K562 (cell line): ENCODE measurements around the gene CCR2. TPM values are rescaled to one million over a fixed set of nuclear protein-coding genes. Genes with fewer than 3 reads are reported as not detected.

Experiments used
- C11orf30 ChIP-seq: fragments of 450-650 bp; IDR thresholded peaks from 2 replicates; pipeline ENCODE4 v1.6.1; 2016; ENCODE audit warnings: low read depth, mild to moderate bottlenecking
- EZH2 ChIP-seq: IDR thresholded peaks from 2 replicates; pipeline ENCODE4 v1.6.1; 2012; ENCODE audit warnings: low read depth, mild to moderate bottlenecking, inconsistent platforms, low read length, borderline replicate concordance
- GABPB1 ChIP-seq: sonication (generic); formaldehyde crosslinking; IDR thresholded peaks from 2 replicates; pipeline ENCODE4 v1.8.0; 2022; ENCODE audit warnings: mild to moderate bottlenecking, missing genetic modification reagents
- PHF21A ChIP-seq: fragments of 450-650 bp; IDR thresholded peaks from 2 replicates; pipeline ENCODE4 v1.6.1; 2017; ENCODE audit warnings: low read depth, borderline replicate concordance
- POLR2AphosphoS5 ChIP-seq: IDR thresholded peaks from 2 replicates; pipeline ENCODE4 v1.6.1; 2011; ENCODE audit warnings: mild to moderate bottlenecking, low read depth, low read length, moderate library complexity; ENCODE audit not compliant: control insufficient read depth, insufficient read depth
- SIN3B ChIP-seq: fragments of 450-650 bp; IDR thresholded peaks from 2 replicates; pipeline ENCODE4 v1.6.1; 2017; ENCODE audit warnings: low read depth, mild to moderate bottlenecking, moderate library complexity
- TEAD1 ChIP-seq, 2 experiments: fragments of 450-650 bp in 1 of 2; sonication (generic) in 1 of 2; formaldehyde crosslinking; IDR thresholded peaks; 2 replicates each; pipeline versions ENCODE4 v1.4.0 to v1.8.0; 2020 to 2022; ENCODE audit warnings: mild to moderate bottlenecking in 2 of 2, missing genetic modification reagents in 1 of 2
- YY1 ChIP-seq, 3 experiments: IDR thresholded peaks; 2 replicates each; pipeline ENCODE4 v1.6.1; 2011; ENCODE audit warnings: low read length in 2 of 3, mild to moderate bottlenecking in 2 of 3, moderate library complexity in 2 of 3, borderline replicate concordance in 1 of 3, control low read depth in 1 of 3, low read depth in 1 of 3; ENCODE audit not compliant: insufficient read depth in 3 of 3, insufficient replicate concordance in 2 of 3, control insufficient read depth in 1 of 3, insufficient read length in 1 of 3; ENCODE audit errors: extremely low read depth in 1 of 3
- polyA plus RNA-seq, 8 experiments: library from polyadenylated mRNA; depleted of rRNA in 4 of 8; stranded (reverse) in 5 of 8; unstranded in 3 of 8; fragments of >200 nt; fragmentation: Nextera tagmentation in 2 of 8; fragmentation: Illumina TruSeq in 1 of 8; extraction: Ambion mirVana in 2 of 8; extraction: Trizol in 1 of 8; gene quantifications; 2 replicates each; pipeline versions ENCODE4 v1.2.1 to v1.2.3, GENCODE V29; 2011 to 2014; ENCODE audit warnings: inconsistent platforms in 1 of 8, missing spikeins in 1 of 8
- total RNA-seq, 7 experiments: library from RNA; depleted of rRNA in 6 of 7; stranded (reverse); fragments of >200 nt in 6 of 7; fragmentation: Illumina TruSeq in 2 of 7; extraction: Trizol in 2 of 7; gene quantifications; 2 replicates each; pipeline versions ENCODE4 v1.2.1 to v1.2.3, GENCODE V29; 2011 to 2021; ENCODE audit warnings: low replicate concordance in 1 of 7
- TF ChIP-seq, protein P1 (sequence below), 2 experiments: fragments of 450-650 bp in 1 of 2; sonication (generic) in 1 of 2; formaldehyde crosslinking in 1 of 2; IDR thresholded peaks; 2 replicates each; pipeline versions ENCODE4 v1.7.1 to v1.9.0; 2016 to 2022; ENCODE audit warnings: inconsistent platforms in 1 of 2, mild to moderate bottlenecking in 1 of 2, missing genetic modification reagents in 1 of 2
- TF ChIP-seq, protein P2 (sequence below), 2 experiments: fragments of 450-650 bp; conservative IDR thresholded peaks; 2 replicates each; pipeline ENCODE4 v1.6.1; 2017; ENCODE audit warnings: mild to moderate bottlenecking in 2 of 2, moderate library complexity in 2 of 2
- TF ChIP-seq, protein P3 (sequence below): sonication (generic); formaldehyde crosslinking; IDR thresholded peaks from 2 replicates; pipeline ENCODE4 v1.9.0; 2022; ENCODE audit warnings: mild to moderate bottlenecking, missing genetic modification reagents

CCR2 gene
- total and polyA plus RNA-seq, 9 of the 15 experiments (the other 6 are each of a cell fraction or from before 2014, with no cell fraction given): not detected

DNA sequence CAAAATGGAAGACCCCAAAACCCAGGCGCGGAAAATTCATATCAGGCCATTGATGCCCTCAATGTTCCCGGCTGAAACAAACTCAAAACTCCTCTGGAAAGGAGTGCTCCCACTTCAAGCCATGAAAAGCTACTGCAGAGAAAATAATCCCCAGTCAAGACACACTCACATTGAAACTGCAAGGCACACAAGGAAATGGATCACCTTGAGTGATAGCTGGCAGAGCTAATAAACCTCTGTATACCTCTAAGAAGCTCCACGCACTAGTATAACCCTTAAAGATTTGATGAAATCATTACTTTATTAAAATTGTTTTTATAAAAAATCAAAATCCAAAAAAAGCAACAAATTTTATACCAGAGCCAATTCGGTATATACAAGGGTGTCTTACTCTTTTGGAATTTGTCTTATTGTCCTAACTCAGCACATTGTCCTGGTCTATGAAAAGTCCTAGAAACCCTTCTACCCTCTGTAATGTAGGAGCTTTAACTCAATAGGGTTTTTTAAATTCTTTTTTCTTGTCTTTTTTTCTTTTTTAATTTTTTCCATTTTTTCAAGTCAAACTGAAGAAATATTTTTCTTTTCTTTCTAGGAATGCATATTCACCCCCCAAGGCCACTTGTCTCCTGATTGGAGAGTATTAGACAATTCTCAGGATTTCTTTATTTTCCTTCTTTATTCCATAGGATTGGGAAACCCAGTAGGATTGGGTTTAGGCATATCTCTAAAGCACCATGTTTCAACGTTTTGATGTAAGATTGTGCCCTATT lies 44.5 kb downstream of the CCR2 start (continued):
- TF ChIP-seq, protein P1, sequence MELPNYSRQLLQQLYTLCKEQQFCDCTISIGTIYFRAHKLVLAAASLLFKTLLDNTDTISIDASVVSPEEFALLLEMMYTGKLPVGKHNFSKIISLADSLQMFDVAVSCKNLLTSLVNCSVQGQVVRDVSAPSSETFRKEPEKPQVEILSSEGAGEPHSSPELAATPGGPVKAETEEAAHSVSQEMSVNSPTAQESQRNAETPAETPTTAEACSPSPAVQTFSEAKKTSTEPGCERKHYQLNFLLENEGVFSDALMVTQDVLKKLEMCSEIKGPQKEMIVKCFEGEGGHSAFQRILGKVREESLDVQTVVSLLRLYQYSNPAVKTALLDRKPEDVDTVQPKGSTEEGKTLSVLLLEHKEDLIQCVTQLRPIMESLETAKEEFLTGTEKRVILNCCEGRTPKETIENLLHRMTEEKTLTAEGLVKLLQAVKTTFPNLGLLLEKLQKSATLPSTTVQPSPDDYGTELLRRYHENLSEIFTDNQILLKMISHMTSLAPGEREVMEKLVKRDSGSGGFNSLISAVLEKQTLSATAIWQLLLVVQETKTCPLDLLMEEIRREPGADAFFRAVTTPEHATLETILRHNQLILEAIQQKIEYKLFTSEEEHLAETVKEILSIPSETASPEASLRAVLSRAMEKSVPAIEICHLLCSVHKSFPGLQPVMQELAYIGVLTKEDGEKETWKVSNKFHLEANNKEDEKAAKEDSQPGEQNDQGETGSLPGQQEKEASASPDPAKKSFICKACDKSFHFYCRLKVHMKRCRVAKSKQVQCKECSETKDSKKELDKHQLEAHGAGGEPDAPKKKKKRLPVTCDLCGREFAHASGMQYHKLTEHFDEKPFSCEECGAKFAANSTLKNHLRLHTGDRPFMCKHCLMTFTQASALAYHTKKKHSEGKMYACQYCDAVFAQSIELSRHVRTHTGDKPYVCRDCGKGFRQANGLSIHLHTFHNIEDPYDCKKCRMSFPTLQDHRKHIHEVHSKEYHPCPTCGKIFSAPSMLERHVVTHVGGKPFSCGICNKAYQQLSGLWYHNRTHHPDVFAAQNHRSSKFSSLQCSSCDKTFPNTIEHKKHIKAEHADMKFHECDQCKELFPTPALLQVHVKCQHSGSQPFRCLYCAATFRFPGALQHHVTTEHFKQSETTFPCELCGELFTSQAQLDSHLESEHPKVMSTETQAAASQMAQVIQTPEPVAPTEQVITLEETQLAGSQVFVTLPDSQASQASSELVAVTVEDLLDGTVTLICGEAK (IDR thresholded peaks at IDR 0.05): no peak
- TF ChIP-seq, protein P1 (CRISPR knock-in tag; IDR thresholded peaks at IDR 0.05): no peak
- TF ChIP-seq, protein P2, sequence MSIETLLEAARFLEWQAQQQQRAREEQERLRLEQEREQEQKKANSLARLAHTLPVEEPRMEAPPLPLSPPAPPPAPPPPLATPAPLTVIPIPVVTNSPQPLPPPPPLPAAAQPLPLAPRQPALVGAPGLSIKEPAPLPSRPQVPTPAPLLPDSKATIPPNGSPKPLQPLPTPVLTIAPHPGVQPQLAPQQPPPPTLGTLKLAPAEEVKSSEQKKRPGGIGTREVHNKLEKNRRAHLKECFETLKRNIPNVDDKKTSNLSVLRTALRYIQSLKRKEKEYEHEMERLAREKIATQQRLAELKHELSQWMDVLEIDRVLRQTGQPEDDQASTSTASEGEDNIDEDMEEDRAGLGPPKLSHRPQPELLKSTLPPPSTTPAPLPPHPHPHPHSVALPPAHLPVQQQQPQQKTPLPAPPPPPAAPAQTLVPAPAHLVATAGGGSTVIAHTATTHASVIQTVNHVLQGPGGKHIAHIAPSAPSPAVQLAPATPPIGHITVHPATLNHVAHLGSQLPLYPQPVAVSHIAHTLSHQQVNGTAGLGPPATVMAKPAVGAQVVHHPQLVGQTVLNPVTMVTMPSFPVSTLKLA (conservative IDR thresholded peaks at IDR 0.05): no peak
- TF ChIP-seq C11orf30 (0 out of 2 replicates have a peak, but pooled peaks have one; percentile 22), POLR2AphosphoS5 (no peak), TEAD1 (CRISPR knock-in tag; IDR thresholded peaks at IDR 0.05) (no peak), YY1 (IDR thresholded peaks at IDR 0.05; ENCODE audit: borderline replicate concordance in 1 of 3, control insufficient read depth in 1 of 3, extremely low read depth in 1 of 3, insufficient read depth in 3 of 3, insufficient read length in 1 of 3, insufficient replicate concordance in 2 of 3, low read depth in 1 of 3, low read length in 2 of 3) (no peak), GABPB1 (CRISPR knock-in tag) (no peak), SIN3B (no peak), PHF21A (no peak), EZH2 (no peak)
- TF ChIP-seq, protein P3, sequence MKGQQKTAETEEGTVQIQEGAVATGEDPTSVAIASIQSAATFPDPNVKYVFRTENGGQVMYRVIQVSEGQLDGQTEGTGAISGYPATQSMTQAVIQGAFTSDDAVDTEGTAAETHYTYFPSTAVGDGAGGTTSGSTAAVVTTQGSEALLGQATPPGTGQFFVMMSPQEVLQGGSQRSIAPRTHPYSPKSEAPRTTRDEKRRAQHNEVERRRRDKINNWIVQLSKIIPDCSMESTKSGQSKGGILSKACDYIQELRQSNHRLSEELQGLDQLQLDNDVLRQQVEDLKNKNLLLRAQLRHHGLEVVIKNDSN (CRISPR knock-in tag): no peak
